Fibroblast of villous mesenchyme (primary cell): ENCODE data around the gene PIK3CD. TPM values are rescaled to one million over a fixed set of nuclear protein-coding genes. Genes with fewer than 3 reads are reported as not detected.

Source experiments
- DNase-seq: peaks from one replicate; pipeline ENCODE4 v3.0.0-alpha.2; 2010; ENCODE audit warnings: low read depth
- H3K4me3 ChIP-seq: 2 replicates; pipeline ENCODE4 v1.5.1; 2011; ENCODE audit warnings: low read depth, mild to moderate bottlenecking, low read length
- total RNA-seq: library from RNA; depleted of rRNA; stranded (reverse); fragments of >200 nt; gene quantifications from 2 replicates; pipeline ENCODE4 v1.2.3, GENCODE V29; 2012
- TF ChIP-seq, protein P1 (sequence below): IDR thresholded peaks from 2 replicates; pipeline ENCODE4 v1.5.1; 2012; ENCODE audit warnings: low read depth, mild to moderate bottlenecking, low read length; ENCODE audit not compliant: insufficient read depth

The PIK3CD gene
- total RNA-seq, 1 donor: 27.6 TPM

DNA sequence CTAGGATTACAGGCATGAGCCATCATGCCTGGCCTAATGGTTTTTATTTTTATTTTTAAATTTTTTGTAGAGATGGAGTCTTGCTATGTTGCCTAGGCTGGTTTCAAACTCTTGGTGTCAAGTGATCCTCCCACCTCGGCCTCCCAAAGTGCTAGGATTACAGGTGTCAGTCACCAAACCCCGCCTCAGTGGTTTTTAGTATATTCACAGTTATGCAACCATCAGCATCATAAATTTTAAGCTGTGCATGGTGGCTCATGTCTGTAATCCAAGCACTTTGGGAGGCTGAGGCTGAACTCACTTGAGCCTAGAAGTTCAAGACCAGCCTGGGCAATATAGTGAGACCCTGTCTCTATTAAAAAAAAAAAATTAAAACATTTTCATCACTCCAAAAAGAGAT is 28.6 kb downstream of the PIK3CD start:
- H3K4me3 ChIP-seq: no peak overlapping the region
- TF ChIP-seq, protein P1, sequence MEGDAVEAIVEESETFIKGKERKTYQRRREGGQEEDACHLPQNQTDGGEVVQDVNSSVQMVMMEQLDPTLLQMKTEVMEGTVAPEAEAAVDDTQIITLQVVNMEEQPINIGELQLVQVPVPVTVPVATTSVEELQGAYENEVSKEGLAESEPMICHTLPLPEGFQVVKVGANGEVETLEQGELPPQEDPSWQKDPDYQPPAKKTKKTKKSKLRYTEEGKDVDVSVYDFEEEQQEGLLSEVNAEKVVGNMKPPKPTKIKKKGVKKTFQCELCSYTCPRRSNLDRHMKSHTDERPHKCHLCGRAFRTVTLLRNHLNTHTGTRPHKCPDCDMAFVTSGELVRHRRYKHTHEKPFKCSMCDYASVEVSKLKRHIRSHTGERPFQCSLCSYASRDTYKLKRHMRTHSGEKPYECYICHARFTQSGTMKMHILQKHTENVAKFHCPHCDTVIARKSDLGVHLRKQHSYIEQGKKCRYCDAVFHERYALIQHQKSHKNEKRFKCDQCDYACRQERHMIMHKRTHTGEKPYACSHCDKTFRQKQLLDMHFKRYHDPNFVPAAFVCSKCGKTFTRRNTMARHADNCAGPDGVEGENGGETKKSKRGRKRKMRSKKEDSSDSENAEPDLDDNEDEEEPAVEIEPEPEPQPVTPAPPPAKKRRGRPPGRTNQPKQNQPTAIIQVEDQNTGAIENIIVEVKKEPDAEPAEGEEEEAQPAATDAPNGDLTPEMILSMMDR: no peak
- no peak for DNase-seq

DNA sequence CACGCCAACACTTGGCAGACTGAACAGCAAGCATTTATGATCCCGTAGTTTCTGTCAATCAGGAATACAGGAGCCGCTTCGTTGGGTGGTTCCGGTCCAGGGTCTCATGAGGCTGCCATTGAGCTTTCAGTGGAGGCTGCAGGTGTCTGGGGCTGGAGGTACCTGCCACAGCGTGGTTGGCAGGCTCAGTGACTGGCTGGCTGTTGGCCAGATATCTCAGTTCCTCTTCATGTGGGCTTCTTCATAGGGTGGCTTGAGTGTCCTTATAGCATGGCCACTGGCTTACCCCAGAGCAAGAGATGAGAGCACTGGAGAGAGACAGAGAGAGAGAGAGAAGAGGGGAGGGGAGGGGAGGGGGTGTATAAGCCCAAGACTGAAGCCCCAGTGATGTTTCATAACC is 29.3 kb downstream of the PIK3CD start:
- no peak overlapping the region for H3K4me3 ChIP-seq
- DNase-seq: no peak
- TF ChIP-seq, protein P1: no peak

- TF ChIP-seq, protein P1: no peak
- DNase-seq: no peak
- H3K4me3 ChIP-seq: no peak overlapping the region
These were observed 33.3 kb downstream of the PIK3CD start for GRCh38 chr1:9684801-9685200.

DNA sequence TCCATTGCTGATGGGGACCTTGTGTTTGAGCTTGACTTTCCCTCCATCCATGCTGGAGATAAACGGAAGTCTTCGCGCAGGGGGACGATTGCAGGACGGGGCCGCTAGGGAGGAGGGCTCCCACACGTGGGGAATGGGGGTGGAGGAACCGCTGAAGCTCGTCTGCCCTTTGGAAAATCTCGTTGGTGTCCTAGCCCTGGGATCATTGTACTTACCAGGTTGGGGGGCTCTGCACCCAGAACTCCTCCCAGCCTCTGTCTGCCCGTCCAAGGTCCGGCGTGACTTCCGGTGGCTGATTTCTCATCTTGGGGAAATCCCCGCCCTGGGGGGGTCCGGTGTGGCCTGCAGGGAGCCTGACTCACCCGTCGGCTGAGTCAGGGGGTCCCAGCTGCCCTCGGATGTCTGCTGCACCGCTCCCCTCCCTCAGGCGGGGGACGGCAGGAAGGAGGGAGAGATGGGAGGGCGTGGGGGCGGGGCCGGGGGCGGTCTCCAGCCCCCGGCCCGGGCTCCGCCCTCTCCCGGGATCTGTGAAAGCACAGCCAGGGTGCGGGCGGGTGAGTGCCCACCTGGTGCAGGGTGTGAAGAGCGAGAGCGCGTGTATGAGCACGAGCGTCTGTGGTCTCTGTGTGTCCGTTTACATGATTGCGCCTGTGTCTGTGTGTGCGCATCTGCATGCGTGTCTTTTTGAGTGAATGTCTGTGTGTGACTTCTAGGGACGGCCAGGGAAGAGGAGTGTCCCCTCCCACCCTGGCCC is 35.8 kb downstream of the PIK3CD start:
- DNase-seq: peak; percentile 43
- TF ChIP-seq, protein P1: peak; percentile 18

DNA sequence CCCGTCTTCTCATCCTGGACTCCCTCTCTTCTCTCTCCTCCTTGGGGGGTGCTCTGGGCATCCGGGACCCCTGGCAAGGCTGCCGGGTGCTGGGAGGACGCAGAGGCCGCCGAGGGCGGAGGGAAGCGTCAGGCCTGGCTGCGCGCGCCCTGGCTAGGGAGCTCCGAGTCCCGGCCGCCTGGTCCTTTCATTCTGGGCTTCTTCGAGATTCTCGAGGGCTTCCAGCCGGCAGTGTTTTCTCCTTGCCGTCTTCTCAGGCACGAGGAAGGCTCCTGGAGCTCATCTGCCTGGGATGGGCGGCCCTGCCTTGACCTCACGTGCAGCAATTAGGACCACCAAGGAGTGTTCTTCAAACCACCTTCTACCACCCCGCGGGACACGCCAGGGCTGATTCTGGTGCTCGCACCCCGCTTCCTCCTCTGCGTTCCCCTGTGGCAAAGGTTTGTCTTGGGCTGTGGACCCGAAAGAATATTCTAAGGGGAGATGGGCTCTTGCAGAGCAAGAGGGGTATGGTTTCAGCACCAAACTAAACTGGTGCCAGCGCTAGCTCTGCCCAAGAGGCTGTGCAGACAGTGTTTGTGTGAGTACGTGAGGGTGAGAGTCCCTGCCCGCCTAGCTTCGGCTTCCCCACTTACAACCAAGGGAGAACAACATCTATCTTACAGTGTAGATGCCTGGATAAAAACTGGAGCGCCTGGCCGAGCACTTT is 36.5 kb downstream of the PIK3CD start:
- DNase-seq: peak; percentile 30
- TF ChIP-seq, protein P1: no peak
- H3K4me3 ChIP-seq: peak overlapping the region; percentile 77

More for the DNA sequence above, 35.8 kb downstream of the PIK3CD start:
- peak overlapping the region; percentile 77 for H3K4me3 ChIP-seq

GRCh38 chr1:9688599-9688998 is 37.1 kb downstream of the PIK3CD start:
- no peak for DNase-seq
- peak overlapping the region; percentile 77 for H3K4me3 ChIP-seq
- TF ChIP-seq, protein P1: no peak
